GM23338 (cell line): ENCODE measurements around the gene NPHP4. TPM values are rescaled to one million over a fixed set of nuclear protein-coding genes. Genes with fewer than 3 reads are reported as not detected.

ENCODE experiments used
- ATAC-seq: fragments of 200-7000 bp; cut with Tn5 transposase; 3 replicates; pipeline ENCODE4 v1.9.1; 2020
- DNase-seq: peaks from one replicate; pipeline ENCODE4 v3.0.0-alpha.2; 2015; ENCODE audit warnings: low spot score
- H2AFZ ChIP-seq: fragments of 200-600 bp; sonication (generic); 2 replicates; pipeline ENCODE4 v1.8.0; 2016; ENCODE audit warnings: antibody characterized with exemption, mild to moderate bottlenecking, moderate library complexity
- H3F3A ChIP-seq: fragments of 200-600 bp; sonication (generic); replicated peaks from 2 replicates; pipeline ENCODE4 v1.8.0; 2017; ENCODE audit warnings: antibody characterized with exemption, mixed run types, low read depth
- H3K27ac ChIP-seq: fragments of 200-600 bp; sonication (generic); 2 replicates; pipeline ENCODE4 v1.6.1; 2016; ENCODE audit warnings: low read depth
- H3K27me3 ChIP-seq: fragments of 200-600 bp; sonication (generic); 2 replicates; pipeline ENCODE4 v1.8.0; 2016; ENCODE audit warnings: mild to moderate bottlenecking, mixed run types, moderate library complexity; ENCODE audit not compliant: insufficient read depth
- H3K36me3 ChIP-seq: fragments of 200-600 bp; sonication (generic); 2 replicates; pipeline ENCODE4 v1.8.0; 2016; ENCODE audit warnings: mild to moderate bottlenecking; ENCODE audit not compliant: insufficient read depth
- H3K4me1 ChIP-seq: fragments of 200-600 bp; sonication (generic); 2 replicates; pipeline ENCODE4 v1.8.0; 2016; ENCODE audit warnings: mild to moderate bottlenecking, moderate library complexity; ENCODE audit not compliant: insufficient read depth
- H3K4me2 ChIP-seq: fragments of 200-600 bp; sonication (generic); 2 replicates; pipeline ENCODE4 v1.7.1; 2017; ENCODE audit warnings: mixed run types
- H3K4me3 ChIP-seq: fragments of 200-600 bp; sonication (generic); 2 replicates; pipeline ENCODE4 v1.6.1; 2016; ENCODE audit warnings: mixed run types
- H3K79me2 ChIP-seq: fragments of 200-600 bp; sonication (generic); replicated peaks from 2 replicates; pipeline ENCODE4 v1.8.0; 2017; ENCODE audit warnings: mild to moderate bottlenecking; ENCODE audit not compliant: insufficient read depth
- H3K9me2 ChIP-seq: fragments of 200-600 bp; sonication (generic); 2 replicates; pipeline ENCODE4 v1.8.0; 2017; ENCODE audit not compliant: insufficient read depth
- H4K20me1 ChIP-seq: fragments of 200-600 bp; sonication (generic); replicated peaks from 2 replicates; pipeline ENCODE4 v1.8.0; 2017; ENCODE audit warnings: mild to moderate bottlenecking; ENCODE audit not compliant: insufficient read depth
- H3K27ac Mint-ChIP-seq: 2 replicates; pipeline ENCODE4 v1.8.0; 2020; ENCODE audit warnings: inconsistent platforms, mild to moderate bottlenecking, moderate library complexity, mixed read lengths
- H3K27me3 Mint-ChIP-seq: 3 replicates; pipeline ENCODE4 v1.8.0; 2022; ENCODE audit warnings: low read depth, mild to moderate bottlenecking, moderate library complexity, mixed read lengths, inconsistent platforms; ENCODE audit not compliant: insufficient read depth, poor library complexity
- H3K36me3 Mint-ChIP-seq: 3 replicates; pipeline ENCODE4 v1.8.0; 2021; ENCODE audit warnings: low read depth, mild to moderate bottlenecking, inconsistent platforms, moderate library complexity, mixed read lengths
- H3K4me1 Mint-ChIP-seq: 3 replicates; pipeline ENCODE4 v1.8.0; 2020; ENCODE audit warnings: mild to moderate bottlenecking, inconsistent platforms, mixed read lengths
- H3K4me3 Mint-ChIP-seq: 3 replicates; pipeline ENCODE4 v1.8.0; 2021; ENCODE audit warnings: moderate library complexity, mild to moderate bottlenecking, inconsistent platforms, mixed read lengths
- H3K9me3 Mint-ChIP-seq: 3 replicates; pipeline ENCODE4 v1.8.0; 2020; ENCODE audit warnings: moderate library complexity, mild to moderate bottlenecking, inconsistent platforms, mixed read lengths
- CTCF ChIP-seq, 2 experiments: fragments of 200-600 bp in 1 of 2; sonication (generic) in 1 of 2; conservative IDR thresholded peaks; 2 replicates each; pipeline versions ENCODE4 v1.5.1 to v1.6.1; 2016 to 2017; ENCODE audit warnings: antibody characterized with exemption in 2 of 2, low read depth in 2 of 2, mild to moderate bottlenecking in 2 of 2, moderate library complexity in 1 of 2
- ETS1 ChIP-seq: IDR thresholded peaks from 2 replicates; pipeline ENCODE4 v1.6.1; 2016; ENCODE audit warnings: antibody characterized with exemption
- EZH2 ChIP-seq: fragments of 200-600 bp; sonication (generic); IDR thresholded peaks from one replicate; pipeline ENCODE4 v1.8.0; 2017; ENCODE audit warnings: antibody characterized with exemption, mild to moderate bottlenecking, low read depth; ENCODE audit not compliant: unreplicated experiment
- EZH2phosphoT487 ChIP-seq: fragments of 200-600 bp; sonication (generic); IDR thresholded peaks from one replicate; pipeline ENCODE4 v1.8.1; 2018; ENCODE audit warnings: antibody characterized with exemption; ENCODE audit not compliant: unreplicated experiment
- POLR2AphosphoS5 ChIP-seq: IDR thresholded peaks from 2 replicates; pipeline ENCODE4 v1.6.1; 2016; ENCODE audit warnings: antibody characterized with exemption, low read depth
- REST ChIP-seq: IDR thresholded peaks from one replicate; pipeline ENCODE4 v1.6.1; 2018; ENCODE audit warnings: antibody characterized with exemption; ENCODE audit not compliant: unreplicated experiment
- ZNF114 ChIP-seq: fragments of 250-450 bp; sonication (Bioruptor Pico); IDR thresholded peaks from 2 replicates; pipeline ENCODE4 v1.5.0; 2020; ENCODE audit warnings: mild to moderate bottlenecking, moderate library complexity
- ZNF462 ChIP-seq: fragments of 250-450 bp; sonication (Bioruptor Pico); IDR thresholded peaks from 2 replicates; pipeline ENCODE4 v1.5.0; 2020; ENCODE audit warnings: mild to moderate bottlenecking, moderate library complexity
- polyA plus RNA-seq: library from polyadenylated mRNA; unstranded; fragments of >200 nt; fragmentation: Nextera tagmentation; extraction: Ambion mirVana; gene quantifications from 2 replicates; pipeline ENCODE4 v1.2.1, GENCODE V29; 2016
- total RNA-seq: library from RNA; depleted of rRNA; stranded (reverse); fragments of >200 nt; shearing (Covaris generic); gene quantifications from 2 replicates; pipeline ENCODE4 v1.2.3, GENCODE V29; 2014

Gene NPHP4
- total and polyA plus RNA-seq, 2 experiments from 2014 or later: 2.5 to 12.4 TPM

- H3K4me1 Mint-ChIP-seq: peaks cover 4% of the 10 kb centered on the region; the same call in 2 of the 3 replicates
- no peak overlapping the region for H3K4me3 ChIP-seq
- H3K27ac ChIP-seq: no peak overlapping the region
- H3K27me3 ChIP-seq: no peaks in the 10 kb centered on the region
- peaks cover 3% of the 10 kb centered on the region; the same call in 1 of the 2 replicates for H3K36me3 ChIP-seq
- peaks cover 22% of the 10 kb centered on the region for H3K36me3 Mint-ChIP-seq
- H3K9me3 Mint-ChIP-seq: peaks cover 4% of the 10 kb centered on the region; the same call in 1 of the 3 replicates
- H3K4me1 ChIP-seq: no peaks in the 10 kb centered on the region
- no peaks in the 10 kb centered on the region for H3K79me2 ChIP-seq
- no peaks in the 10 kb centered on the region for H4K20me1 ChIP-seq
- peaks cover 8% of the 10 kb centered on the region for H3K27me3 Mint-ChIP-seq
- DNase-seq (no peak), ATAC-seq (no peak)
- no peak for TF ChIP-seq POLR2AphosphoS5
- no peak for TF ChIP-seq CTCF (conservative IDR thresholded peaks at IDR 0.05; ENCODE audit: low read depth in 2 of 2)
- no peak for TF ChIP-seq ZNF114
- TF ChIP-seq REST: no peak
- no peak for TF ChIP-seq ETS1
- no peak for TF ChIP-seq EZH2
- no peak for TF ChIP-seq EZH2phosphoT487
- TF ChIP-seq ZNF462 (CRISPR knock-in tag): no peak
- no peak overlapping the region for H3K4me3 Mint-ChIP-seq
- H3F3A ChIP-seq: no peaks in the 10 kb centered on the region
- no peak overlapping the region for H3K27ac Mint-ChIP-seq
- no peak overlapping the region for H3K4me2 ChIP-seq
- H2AFZ ChIP-seq: no peak overlapping the region
- H3K9me2 ChIP-seq: no peaks in the 10 kb centered on the region
Observed at GRCh38 chr1:5940723-5941407, 51.4 kb downstream of the NPHP4 start.
